CD4-positive, alpha-beta T cell (primary cell): ENCODE results near the gene FASLG. TPM values are rescaled to one million over a fixed set of nuclear protein-coding genes. Genes with fewer than 3 reads are reported as not detected.

Source experiments
- ATAC-seq: fragments of 200-7000 bp; cut with Tn5 transposase; one replicate; pipeline ENCODE4 v1.10.0; 2022; ENCODE audit warnings: mild to moderate bottlenecking; ENCODE audit not compliant: poor library complexity
- CTCF ChIA-PET: fragments of 350-600 bp; sonication (Branson Sonifier 250); formaldehyde crosslinking; loops from one replicate; lab custom pipeline; 2021; ENCODE audit warnings: antibody characterized with exemption, inconsistent platforms; lab: Charles Lee
- POLR2A ChIA-PET: fragments of 350-600 bp; sonication (Branson Sonifier 250); formaldehyde crosslinking; loops from one replicate; lab custom pipeline; 2021; ENCODE audit warnings: antibody characterized with exemption, inconsistent platforms; lab: Charles Lee
- DNase-seq, 14 experiments: peaks; one replicate each; pipeline ENCODE4 v3.0.0-alpha.2; 2013 to 2020; ENCODE audit warnings: mixed read lengths in 2 of 14
- H3K27ac ChIP-seq, 2 donors: one replicate each; pipeline versions ENCODE4 v1.5.1 to v1.7.0; 2013; ENCODE audit warnings: low read length in 2 of 2, low read depth in 1 of 2, mild to moderate bottlenecking in 1 of 2
- H3K27me3 ChIP-seq, 2 experiments: 1 replicate in 1 of 2; 2 replicates in 1 of 2; pipeline versions ENCODE4 v1.6.1 to v1.7.0; 2013; ENCODE audit warnings: low read length in 2 of 2, control low read depth in 1 of 2, mild to moderate bottlenecking in 1 of 2, moderate library complexity in 1 of 2; ENCODE audit not compliant: insufficient read depth in 2 of 2, control insufficient read depth in 1 of 2
- H3K36me3 ChIP-seq: one replicate; pipeline ENCODE4 v1.6.1; 2013; ENCODE audit warnings: low read length, control low read depth; ENCODE audit not compliant: insufficient read depth
- H3K4me1 ChIP-seq: one replicate; pipeline ENCODE4 v1.6.1; 2013; ENCODE audit warnings: low read length, control low read depth; ENCODE audit not compliant: insufficient read depth
- H3K4me3 ChIP-seq: one replicate; pipeline ENCODE4 v1.5.1; 2013; ENCODE audit warnings: mild to moderate bottlenecking, low read length, moderate library complexity
- H3K9me3 ChIP-seq, 2 experiments: 1 replicate in 1 of 2; 2 replicates in 1 of 2; pipeline versions ENCODE4 v1.6.1 to v1.7.0; 2013; ENCODE audit warnings: low read length in 2 of 2, mild to moderate bottlenecking in 2 of 2, control low read depth in 1 of 2, moderate library complexity in 1 of 2; ENCODE audit not compliant: control insufficient read depth in 1 of 2, insufficient read depth in 1 of 2
- H3K27ac Mint-ChIP-seq: one replicate; pipeline ENCODE4 v1.8.0; 2020; ENCODE audit warnings: mixed read lengths
- H3K27me3 Mint-ChIP-seq: one replicate; pipeline ENCODE4 v1.8.0; 2021; ENCODE audit warnings: mixed read lengths
- H3K36me3 Mint-ChIP-seq: one replicate; pipeline ENCODE4 v1.8.0; 2021; ENCODE audit warnings: low read depth, mixed read lengths
- H3K4me1 Mint-ChIP-seq: one replicate; pipeline ENCODE4 v1.8.0; 2021; ENCODE audit warnings: low read depth, mixed read lengths
- H3K4me3 Mint-ChIP-seq: one replicate; pipeline ENCODE4 v1.8.0; 2020; ENCODE audit warnings: mild to moderate bottlenecking, mixed read lengths
- H3K9me3 Mint-ChIP-seq: one replicate; pipeline ENCODE4 v1.8.0; 2020; ENCODE audit warnings: mixed read lengths
- intact Hi-C, 2 experiments: fragments of 100-400 bp; cut with DNase I in 1 of 2; cut with micrococcal nuclease in 1 of 2; formaldehyde crosslinking; loops; one replicate each; pipeline versions ENCODE4 v1.15.1 to v1.9.0; 2023 to 2025; cut with DNase I, micrococcal nuclease
- total RNA-seq, 174 experiments: library from RNA in 2 of 174; stranded (reverse) in 2 of 174; gene quantifications; one replicate each; pipeline ENCODE4 v1.2.3 and lab custom pipeline; 2021 to 2026
- TF ChIP-seq, protein P1 (sequence below): fragments of 200-600 bp; IDR thresholded peaks from one replicate; pipeline ENCODE4 v1.8.0; 2022; ENCODE audit warnings: antibody characterized with exemption, mild to moderate bottlenecking

FASLG gene
- total RNA-seq, 2 experiments from 2014 or later, result 0.11 to 0.80 TPM

DNA sequence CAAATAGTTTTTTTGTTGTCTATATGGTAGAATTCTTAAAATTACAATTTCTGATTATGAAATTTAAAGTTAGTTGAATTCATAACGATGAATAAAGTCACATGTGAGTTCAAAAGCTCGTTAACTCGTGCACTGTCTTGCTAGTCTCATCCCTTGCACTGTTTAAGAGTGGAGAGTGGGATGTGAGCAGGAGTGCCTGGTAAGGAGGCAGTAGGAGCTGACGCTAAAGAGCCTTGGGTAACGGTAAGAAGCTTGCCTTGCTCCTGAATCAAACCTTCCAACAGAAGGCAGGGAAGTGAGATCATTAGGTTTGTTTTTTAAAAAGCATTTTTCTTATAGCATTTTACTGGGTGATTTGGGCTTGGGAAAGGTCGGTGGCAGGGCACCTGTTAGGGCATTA is 2.3 kb upstream of the FASLG start:
- ATAC-seq, result no peak
- peaks cover 51% of the 10 kb centered on the region for H3K4me1 Mint-ChIP-seq
- H3K4me3 Mint-ChIP-seq, result no peak overlapping the region
- H3K27me3 Mint-ChIP-seq, result no peaks in the 10 kb centered on the region
- H3K27ac ChIP-seq, result no peak overlapping the region
- H3K36me3 ChIP-seq, result no peaks in the 10 kb centered on the region
- CTCF ChIA-PET, result no interaction called here
- no peak overlapping the region for H3K27ac Mint-ChIP-seq
- no peaks in the 10 kb centered on the region for H3K36me3 Mint-ChIP-seq
- no peak for DNase-seq
- H3K9me3 Mint-ChIP-seq, result no peaks in the 10 kb centered on the region
- no peaks in the 10 kb centered on the region for H3K9me3 ChIP-seq
- H3K27me3 ChIP-seq, result no peaks in the 10 kb centered on the region
- H3K4me3 ChIP-seq, result no peak overlapping the region
- H3K4me1 ChIP-seq, result peaks cover 33% of the 10 kb centered on the region
- TF ChIP-seq, protein P1, sequence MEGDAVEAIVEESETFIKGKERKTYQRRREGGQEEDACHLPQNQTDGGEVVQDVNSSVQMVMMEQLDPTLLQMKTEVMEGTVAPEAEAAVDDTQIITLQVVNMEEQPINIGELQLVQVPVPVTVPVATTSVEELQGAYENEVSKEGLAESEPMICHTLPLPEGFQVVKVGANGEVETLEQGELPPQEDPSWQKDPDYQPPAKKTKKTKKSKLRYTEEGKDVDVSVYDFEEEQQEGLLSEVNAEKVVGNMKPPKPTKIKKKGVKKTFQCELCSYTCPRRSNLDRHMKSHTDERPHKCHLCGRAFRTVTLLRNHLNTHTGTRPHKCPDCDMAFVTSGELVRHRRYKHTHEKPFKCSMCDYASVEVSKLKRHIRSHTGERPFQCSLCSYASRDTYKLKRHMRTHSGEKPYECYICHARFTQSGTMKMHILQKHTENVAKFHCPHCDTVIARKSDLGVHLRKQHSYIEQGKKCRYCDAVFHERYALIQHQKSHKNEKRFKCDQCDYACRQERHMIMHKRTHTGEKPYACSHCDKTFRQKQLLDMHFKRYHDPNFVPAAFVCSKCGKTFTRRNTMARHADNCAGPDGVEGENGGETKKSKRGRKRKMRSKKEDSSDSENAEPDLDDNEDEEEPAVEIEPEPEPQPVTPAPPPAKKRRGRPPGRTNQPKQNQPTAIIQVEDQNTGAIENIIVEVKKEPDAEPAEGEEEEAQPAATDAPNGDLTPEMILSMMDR, result no peak
- POLR2A ChIA-PET, result no interaction called here
- intact Hi-C loops, result no loop called here

DNA sequence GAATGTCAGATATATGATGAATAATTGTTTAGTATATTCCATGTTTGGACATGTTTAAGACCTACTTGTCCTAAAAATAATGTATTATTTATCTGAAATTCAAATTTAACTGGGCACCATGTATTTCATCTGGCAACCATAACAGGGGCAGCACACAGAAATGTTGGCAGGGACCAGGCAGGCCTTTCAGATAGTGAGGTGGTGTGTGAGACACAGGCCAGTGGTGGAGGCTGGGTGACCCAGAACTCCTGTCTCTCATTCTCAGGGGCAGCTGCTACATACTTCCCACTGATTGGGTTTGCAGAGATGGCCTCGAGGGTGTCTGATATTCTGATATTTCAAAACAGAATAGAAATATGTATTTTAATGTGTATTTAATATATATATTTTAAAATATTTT is 1.3 kb upstream of the FASLG start:
- no peak for ATAC-seq
- no peaks in the 10 kb centered on the region for H3K27me3 ChIP-seq
- DNase-seq, result no peak
- intact Hi-C loops, result no loop called here
- H3K4me1 Mint-ChIP-seq, result peaks cover 58% of the 10 kb centered on the region
- CTCF ChIA-PET, result no interaction called here
- TF ChIP-seq, protein P1, result no peak
- H3K36me3 Mint-ChIP-seq, result no peaks in the 10 kb centered on the region
- no peak overlapping the region for H3K4me3 Mint-ChIP-seq
- H3K4me3 ChIP-seq, result no peak overlapping the region
- no peaks in the 10 kb centered on the region for H3K9me3 ChIP-seq
- no peaks in the 10 kb centered on the region for H3K27me3 Mint-ChIP-seq
- no peaks in the 10 kb centered on the region for H3K9me3 Mint-ChIP-seq
- POLR2A ChIA-PET, result interaction anchor here (1.7 kb wide), 1 partner anchor 17 kb away, joined by 6 read pairs; no protein-coding TSS in a partner anchor
- peaks cover 38% of the 10 kb centered on the region for H3K4me1 ChIP-seq
- H3K27ac Mint-ChIP-seq, result no peak overlapping the region
- no peak overlapping the region for H3K27ac ChIP-seq
- no peaks in the 10 kb centered on the region for H3K36me3 ChIP-seq

DNA sequence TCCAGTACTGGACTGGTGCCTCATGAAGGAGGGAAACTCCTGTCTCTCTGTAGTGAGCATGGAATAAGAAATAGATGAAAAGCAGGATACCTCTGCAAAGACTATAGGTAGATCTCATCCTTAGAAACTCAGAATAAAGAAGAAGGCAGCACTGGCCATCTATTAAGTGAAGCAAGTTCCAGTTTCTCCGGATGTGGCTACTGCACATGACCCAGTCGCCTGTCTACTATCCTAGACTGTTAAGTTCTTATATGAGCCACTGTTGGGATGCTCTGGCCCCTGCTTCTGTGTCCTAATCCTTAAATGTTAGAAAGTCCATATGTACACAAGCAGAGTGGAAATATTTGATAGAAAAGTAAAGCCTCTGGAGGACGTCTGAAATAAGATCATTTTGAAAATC is 2.2 kb downstream of the FASLG start:
- no peaks in the 10 kb centered on the region for H3K27me3 ChIP-seq
- Mint-ChIP-seq H3K27me3 (no peaks in the 10 kb centered on the region), H3K4me1 (peaks cover 64% of the 10 kb centered on the region), H3K9me3 (no peaks in the 10 kb centered on the region), H3K4me3 (peak overlapping the region; percentile 77), H3K36me3 (no peaks in the 10 kb centered on the region), H3K27ac (peak overlapping the region; percentile 36)
- ATAC-seq (no peak), DNase-seq (peak in 1 of 14 experiments; percentile 53)
- CTCF ChIA-PET, result no interaction called here
- H3K36me3 ChIP-seq, result peaks cover 18% of the 10 kb centered on the region
- POLR2A ChIA-PET, result interaction anchor here (1.0 to 1.9 kb wide), 3 partner anchors 9 to 21 kb away, joined by 4 to 5 read pairs (median 5); no protein-coding TSS in a partner anchor
- intact Hi-C loops, result loop anchor here in 1 of 2 experiments (5.0 kb wide), 3 partner anchors 34 to 56 kb away; no protein-coding TSS in a partner anchor
- peak overlapping the region; percentile 60 for H3K4me3 ChIP-seq
- no peaks in the 10 kb centered on the region for H3K9me3 ChIP-seq
- TF ChIP-seq, protein P1, result no peak
- peaks cover 51% of the 10 kb centered on the region for H3K4me1 ChIP-seq
- no peak overlapping the region for H3K27ac ChIP-seq
